ENCODE data around the gene PWWP2B.

The PWWP2B gene

DNA sequence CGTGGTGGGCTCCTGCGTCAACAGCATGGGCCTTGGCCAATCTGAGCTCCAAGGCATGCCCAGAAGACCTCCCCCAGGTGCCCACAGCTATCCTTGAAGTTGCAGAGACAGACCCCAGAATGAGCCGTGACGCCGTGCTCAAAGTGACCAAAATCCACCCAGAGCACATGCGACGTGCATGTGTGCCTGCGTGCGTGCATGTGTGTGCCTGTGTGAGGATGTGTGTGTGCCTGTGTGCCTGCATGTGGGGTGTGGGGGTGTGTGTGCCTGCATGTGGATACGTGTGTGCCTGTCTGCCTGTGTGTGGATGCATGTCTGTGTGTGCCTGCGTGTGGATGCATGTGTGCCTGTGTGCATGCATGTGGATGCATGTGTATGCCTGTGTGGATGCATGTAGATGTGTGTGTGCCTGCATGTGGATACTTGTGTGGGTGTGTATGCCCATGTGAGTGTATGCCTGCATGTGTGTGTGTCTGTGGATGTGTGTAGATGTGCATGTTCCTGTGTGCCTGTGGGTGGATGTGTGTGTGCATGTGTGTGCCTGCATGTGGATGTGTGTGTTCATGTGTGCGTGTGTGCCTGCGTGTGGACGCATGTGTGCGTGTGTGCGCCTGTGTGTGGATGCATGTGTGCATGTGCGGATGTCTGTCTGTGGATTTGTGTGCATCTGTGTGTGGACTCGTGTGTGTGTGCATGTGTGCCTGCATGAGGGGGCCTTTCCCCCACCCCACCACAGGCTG lies 42.6 kb downstream of the PWWP2B start:
- TF ChIP-seq, protein P1, sequence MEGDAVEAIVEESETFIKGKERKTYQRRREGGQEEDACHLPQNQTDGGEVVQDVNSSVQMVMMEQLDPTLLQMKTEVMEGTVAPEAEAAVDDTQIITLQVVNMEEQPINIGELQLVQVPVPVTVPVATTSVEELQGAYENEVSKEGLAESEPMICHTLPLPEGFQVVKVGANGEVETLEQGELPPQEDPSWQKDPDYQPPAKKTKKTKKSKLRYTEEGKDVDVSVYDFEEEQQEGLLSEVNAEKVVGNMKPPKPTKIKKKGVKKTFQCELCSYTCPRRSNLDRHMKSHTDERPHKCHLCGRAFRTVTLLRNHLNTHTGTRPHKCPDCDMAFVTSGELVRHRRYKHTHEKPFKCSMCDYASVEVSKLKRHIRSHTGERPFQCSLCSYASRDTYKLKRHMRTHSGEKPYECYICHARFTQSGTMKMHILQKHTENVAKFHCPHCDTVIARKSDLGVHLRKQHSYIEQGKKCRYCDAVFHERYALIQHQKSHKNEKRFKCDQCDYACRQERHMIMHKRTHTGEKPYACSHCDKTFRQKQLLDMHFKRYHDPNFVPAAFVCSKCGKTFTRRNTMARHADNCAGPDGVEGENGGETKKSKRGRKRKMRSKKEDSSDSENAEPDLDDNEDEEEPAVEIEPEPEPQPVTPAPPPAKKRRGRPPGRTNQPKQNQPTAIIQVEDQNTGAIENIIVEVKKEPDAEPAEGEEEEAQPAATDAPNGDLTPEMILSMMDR (IDR thresholded peaks at IDR 0.05; ENCODE audit: poor library complexity, severe bottlenecking): no peak
- DNase-seq (ENCODE audit: low spot score) (no peak), ATAC-seq (ENCODE audit: low read depth) (no peak)
- Histone ChIP-seq H3K36me3 (ENCODE audit: low read depth) (no peaks in the 10 kb centered on the region), H3K27me3 (ENCODE audit: insufficient read depth, poor library complexity, severe bottlenecking) (no peaks in the 10 kb centered on the region), H3K4me1 (ENCODE audit: insufficient read depth, poor library complexity, severe bottlenecking) (peaks cover 4% of the 10 kb centered on the region), H3K9me3 (ENCODE audit: severe bottlenecking) (no peaks in the 10 kb centered on the region), H3K27ac (ENCODE audit: poor library complexity, severe bottlenecking) (no peak overlapping the region), H3K4me3 (ENCODE audit: severe bottlenecking) (no peak overlapping the region)

DNA sequence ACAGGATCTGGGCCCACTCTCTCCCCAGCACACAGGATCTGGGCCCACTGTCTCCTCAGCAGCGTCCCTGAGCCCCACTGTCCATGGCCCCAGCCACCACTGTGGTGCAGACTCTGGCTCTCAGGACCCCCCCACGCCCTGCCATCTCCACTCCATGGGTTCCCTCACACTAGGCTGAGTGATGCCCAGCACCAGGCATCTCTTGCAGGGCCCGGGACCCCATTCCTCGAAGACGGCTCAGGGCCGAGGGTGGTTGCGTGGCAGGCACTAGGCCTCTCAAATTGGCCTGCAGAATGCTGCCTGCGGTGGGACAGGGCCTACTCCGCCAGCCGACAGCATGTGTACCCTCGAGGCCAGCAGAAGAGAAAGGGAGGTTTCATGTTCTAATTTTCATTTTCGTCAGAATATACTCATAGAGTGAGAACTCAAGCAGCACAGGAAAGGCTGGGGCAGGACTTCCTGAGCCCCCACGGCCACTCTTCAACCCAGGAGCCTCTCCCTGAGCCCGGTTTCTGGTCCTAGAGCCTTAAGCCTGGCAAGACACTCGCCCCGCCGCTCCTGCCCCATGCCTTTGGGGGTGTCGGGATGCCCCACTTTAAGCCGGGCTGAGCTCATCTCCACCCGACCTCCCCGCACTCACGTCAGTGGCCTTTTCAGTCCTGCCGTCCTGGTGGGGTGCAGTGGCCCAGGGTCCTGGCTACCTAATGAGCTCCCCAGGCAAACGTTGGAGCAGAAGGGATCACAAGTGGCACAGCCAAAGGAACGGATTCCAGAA lies 44.0 kb downstream of the PWWP2B start:
- ATAC-seq (ENCODE audit: low read depth) (no peak), DNase-seq (ENCODE audit: low spot score) (no peak)
- H3K36me3 ChIP-seq (ENCODE audit: low read depth): no peaks in the 10 kb centered on the region
- no peaks in the 10 kb centered on the region for H3K9me3 ChIP-seq (ENCODE audit: severe bottlenecking)
- H3K27me3 ChIP-seq (ENCODE audit: insufficient read depth, poor library complexity, severe bottlenecking): no peaks in the 10 kb centered on the region
- TF ChIP-seq, protein P1 (IDR thresholded peaks at IDR 0.05; ENCODE audit: poor library complexity, severe bottlenecking): no peak
- H3K4me1 ChIP-seq (ENCODE audit: insufficient read depth, poor library complexity, severe bottlenecking): no peaks in the 10 kb centered on the region
- no peak overlapping the region for H3K4me3 ChIP-seq (ENCODE audit: severe bottlenecking)
- no peak overlapping the region for H3K27ac ChIP-seq (ENCODE audit: poor library complexity, severe bottlenecking)

DNA sequence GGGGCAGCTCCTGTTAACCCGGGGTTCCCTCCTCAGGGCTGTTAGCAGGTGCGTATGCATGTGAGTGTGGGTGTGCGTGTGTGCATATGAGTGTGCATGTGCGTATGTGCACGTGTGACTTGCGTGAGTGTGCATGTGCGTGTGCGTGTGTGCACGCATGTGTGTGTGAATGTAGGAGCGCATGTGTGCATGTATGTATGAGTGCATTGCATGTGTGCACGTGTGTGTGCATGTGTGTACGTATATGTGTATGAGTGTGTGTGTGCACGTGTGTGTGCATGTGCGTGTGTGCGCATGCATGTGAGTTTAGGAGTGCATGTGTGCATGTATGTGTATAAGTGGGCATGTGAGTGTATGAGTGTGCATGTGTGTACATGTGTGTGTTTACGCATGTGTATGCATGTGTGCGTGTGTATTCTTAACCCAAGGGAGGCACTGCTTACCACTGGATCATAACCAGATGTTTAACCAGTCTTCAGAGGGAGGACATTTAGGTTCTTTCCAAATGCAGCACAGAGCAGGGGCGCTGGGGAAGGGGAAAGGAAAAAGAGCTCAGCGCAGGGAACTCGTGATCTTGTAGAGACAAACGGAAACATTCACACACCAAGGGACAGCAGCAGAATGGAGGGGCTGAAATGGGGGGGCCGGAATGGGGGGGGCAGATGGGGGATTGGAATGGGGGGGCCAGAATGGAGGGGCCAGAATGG lies 45.0 kb downstream of the PWWP2B start:
- Histone ChIP-seq H3K27ac (ENCODE audit: poor library complexity, severe bottlenecking) (no peak overlapping the region), H3K4me1 (ENCODE audit: insufficient read depth, poor library complexity, severe bottlenecking) (peaks cover 1% of the 10 kb centered on the region), H3K36me3 (ENCODE audit: low read depth) (no peaks in the 10 kb centered on the region), H3K27me3 (ENCODE audit: insufficient read depth, poor library complexity, severe bottlenecking) (no peaks in the 10 kb centered on the region), H3K9me3 (ENCODE audit: severe bottlenecking) (no peaks in the 10 kb centered on the region), H3K4me3 (ENCODE audit: severe bottlenecking) (no peak overlapping the region)
- DNase-seq (ENCODE audit: low spot score) (no peak), ATAC-seq (ENCODE audit: low read depth) (no peak)
- TF ChIP-seq, protein P1 (IDR thresholded peaks at IDR 0.05; ENCODE audit: poor library complexity, severe bottlenecking): no peak

DNA sequence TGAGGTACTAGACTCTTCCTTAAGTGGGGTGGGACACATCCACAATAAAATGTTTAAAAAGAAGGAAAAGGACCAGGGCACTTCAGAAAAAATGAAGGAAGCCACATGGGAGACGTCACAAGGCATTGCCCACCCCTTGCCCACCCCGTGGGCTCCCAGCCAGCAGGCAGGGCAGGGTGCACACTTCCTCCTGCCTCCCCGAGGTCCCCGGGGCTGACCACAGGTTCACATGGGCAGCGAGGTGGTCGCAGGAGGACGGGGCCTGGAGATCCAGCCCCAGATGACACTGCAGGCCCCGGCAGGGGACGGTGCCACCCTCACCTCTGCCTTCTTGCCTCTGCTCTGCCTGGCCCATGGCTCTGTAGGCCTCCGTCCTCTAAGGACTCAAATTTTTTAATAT lies 45.6 kb downstream of the PWWP2B start:
- Histone ChIP-seq H3K27me3 (ENCODE audit: insufficient read depth, poor library complexity, severe bottlenecking) (no peaks in the 10 kb centered on the region), H3K4me1 (ENCODE audit: insufficient read depth, poor library complexity, severe bottlenecking) (peaks cover 8% of the 10 kb centered on the region), H3K4me3 (ENCODE audit: severe bottlenecking) (no peak overlapping the region), H3K9me3 (ENCODE audit: severe bottlenecking) (no peaks in the 10 kb centered on the region), H3K36me3 (ENCODE audit: low read depth) (no peaks in the 10 kb centered on the region), H3K27ac (ENCODE audit: poor library complexity, severe bottlenecking) (no peak overlapping the region)
- ATAC-seq (ENCODE audit: low read depth) (no peak), DNase-seq (ENCODE audit: low spot score) (no peak)
- TF ChIP-seq, protein P1 (IDR thresholded peaks at IDR 0.05; ENCODE audit: poor library complexity, severe bottlenecking): no peak

Measured in RWPE2 (cell line).